H9 (cell line): ENCODE measurements around the gene NANOS3. TPM values are rescaled to one million over a fixed set of nuclear protein-coding genes. Genes with fewer than 3 reads are reported as not detected.

Experiments
- DNase-seq: peaks from one replicate; pipeline ENCODE4 v3.0.0-alpha.2; 2017
- H2AFZ ChIP-seq: one replicate; pipeline ENCODE4 v1.6.1; 2013; ENCODE audit warnings: mild to moderate bottlenecking, low read length, control low read depth, moderate library complexity
- H2AK5ac ChIP-seq: 2 replicates; pipeline ENCODE4 v1.6.1; 2013; ENCODE audit warnings: low read length, control low read depth, mixed read lengths; ENCODE audit not compliant: insufficient read length
- H2BK120ac ChIP-seq: one replicate; pipeline ENCODE4 v1.6.1; 2013; ENCODE audit warnings: low read depth, mild to moderate bottlenecking, low read length, control low read depth, inconsistent platforms; ENCODE audit not compliant: poor library complexity, severe bottlenecking
- H2BK12ac ChIP-seq: 2 replicates; pipeline ENCODE4 v1.6.1; 2013; ENCODE audit warnings: low read length, control low read depth, mixed read lengths, low read depth; ENCODE audit not compliant: insufficient read length
- H2BK15ac ChIP-seq: 2 replicates; pipeline ENCODE4 v1.6.1; 2013; ENCODE audit warnings: low read depth, low read length, control low read depth
- H2BK20ac ChIP-seq: one replicate; pipeline ENCODE4 v1.6.1; 2013; ENCODE audit warnings: low read depth, mild to moderate bottlenecking, low read length, control low read depth, inconsistent platforms; ENCODE audit not compliant: poor library complexity, severe bottlenecking
- H2BK5ac ChIP-seq: 2 replicates; pipeline ENCODE4 v1.6.1; 2013; ENCODE audit warnings: low read length, control low read depth, mixed read lengths; ENCODE audit not compliant: insufficient read length
- H3K14ac ChIP-seq: 2 replicates; pipeline ENCODE4 v1.6.1; 2013; ENCODE audit warnings: low read length, control low read depth; ENCODE audit not compliant: insufficient read depth
- H3K18ac ChIP-seq: 2 replicates; pipeline ENCODE4 v1.6.1; 2013; ENCODE audit warnings: low read depth, mild to moderate bottlenecking, mixed read lengths, low read length, control low read depth; ENCODE audit not compliant: insufficient read length
- H3K23ac ChIP-seq: 2 replicates; pipeline ENCODE4 v1.6.1; 2013; ENCODE audit warnings: low read length, control low read depth, mixed read lengths, low read depth; ENCODE audit not compliant: insufficient read length
- H3K23me2 ChIP-seq: 2 replicates; pipeline ENCODE4 v1.6.1; 2013; ENCODE audit warnings: low read depth, mild to moderate bottlenecking, mixed read lengths, low read length, control low read depth; ENCODE audit not compliant: insufficient read length, poor library complexity, severe bottlenecking
- H3K27ac ChIP-seq: 2 replicates; pipeline ENCODE4 v1.5.1; 2013; ENCODE audit warnings: low read length, control low read depth, mixed read lengths, low read depth; ENCODE audit not compliant: insufficient read length
- H3K27me3 ChIP-seq: 2 replicates; pipeline ENCODE4 v1.6.1; 2013; ENCODE audit warnings: low read length, control low read depth, inconsistent platforms; ENCODE audit not compliant: insufficient read depth
- H3K4ac ChIP-seq: 2 replicates; pipeline ENCODE4 v1.6.1; 2013; ENCODE audit warnings: low read depth, mild to moderate bottlenecking, control low read depth, inconsistent platforms, low read length, moderate library complexity
- H3K4me1 ChIP-seq: 2 replicates; pipeline ENCODE4 v1.6.1; 2013; ENCODE audit warnings: low read length, control low read depth, inconsistent platforms; ENCODE audit not compliant: insufficient read depth
- H3K4me2 ChIP-seq: 2 replicates; pipeline ENCODE4 v1.6.1; 2013; ENCODE audit warnings: low read length, control low read depth, mixed read lengths; ENCODE audit not compliant: insufficient read length, insufficient read depth
- H3K56ac ChIP-seq: 2 replicates; pipeline ENCODE4 v1.6.1; 2013; ENCODE audit warnings: low read depth, mild to moderate bottlenecking, mixed read lengths, low read length, control low read depth; ENCODE audit not compliant: insufficient read length
- H3K79me1 ChIP-seq: 2 replicates; pipeline ENCODE4 v1.6.1; 2013; ENCODE audit warnings: low read depth, mild to moderate bottlenecking, moderate library complexity, low read length, control low read depth, inconsistent platforms; ENCODE audit not compliant: insufficient read depth, poor library complexity, severe bottlenecking
- H3K79me2 ChIP-seq: 2 replicates; pipeline ENCODE4 v1.6.1; 2013; ENCODE audit warnings: low read length, control low read depth, inconsistent platforms; ENCODE audit not compliant: insufficient read depth
- H3K9ac ChIP-seq: 2 replicates; pipeline ENCODE4 v1.6.1; 2013; ENCODE audit warnings: low read length, control low read depth, mixed read lengths; ENCODE audit not compliant: insufficient read length; ENCODE audit errors: extremely low read depth
- H3K9me3 ChIP-seq: one replicate; pipeline ENCODE4 v1.6.1; 2013; ENCODE audit warnings: low read depth, low read length, inconsistent platforms; ENCODE audit not compliant: control insufficient read depth
- H3T11ph ChIP-seq: one replicate; pipeline ENCODE4 v1.6.1; 2013; ENCODE audit warnings: mild to moderate bottlenecking, low read length, control low read depth, inconsistent platforms
- H4K20me1 ChIP-seq: one replicate; pipeline ENCODE4 v1.6.1; 2013; ENCODE audit not compliant: control insufficient read depth, insufficient read length, insufficient read depth
- H4K5ac ChIP-seq: 2 replicates; pipeline ENCODE4 v1.6.1; 2013; ENCODE audit warnings: low read depth, mild to moderate bottlenecking, mixed read lengths, low read length, control low read depth; ENCODE audit not compliant: insufficient read length
- H4K8ac ChIP-seq: replicated peaks from 2 replicates; pipeline ENCODE4 v1.6.1; 2013; ENCODE audit warnings: low read length, control low read depth, mixed read lengths, low read depth; ENCODE audit not compliant: insufficient read length
- H4K91ac ChIP-seq: 2 replicates; pipeline ENCODE4 v1.6.1; 2013; ENCODE audit warnings: low read depth, mild to moderate bottlenecking, moderate library complexity, mixed read lengths, low read length, control low read depth; ENCODE audit not compliant: insufficient read length
- H3K27ac Mint-ChIP-seq, 3 experiments: 2 replicates in 2 of 3; 3 replicates in 1 of 3; pipeline ENCODE4 v1.8.0; 2020 to 2021; ENCODE audit warnings: mixed read lengths in 3 of 3, mild to moderate bottlenecking in 1 of 3, moderate library complexity in 1 of 3
- H3K27me3 Mint-ChIP-seq: 2 replicates; pipeline ENCODE4 v1.8.0; 2021; ENCODE audit warnings: low read depth, mild to moderate bottlenecking, moderate library complexity, mixed read lengths
- H3K36me3 Mint-ChIP-seq, 3 experiments: 2 replicates in 2 of 3; 3 replicates in 1 of 3; pipeline ENCODE4 v1.8.0; 2020 to 2021; ENCODE audit warnings: low read depth in 3 of 3, mixed read lengths in 3 of 3; ENCODE audit not compliant: insufficient read depth in 1 of 3
- H3K4me1 Mint-ChIP-seq, 2 experiments: 2 replicates each; pipeline ENCODE4 v1.8.0; 2020; ENCODE audit warnings: mixed read lengths in 2 of 2
- H3K4me3 Mint-ChIP-seq, 2 experiments: 2 replicates in 1 of 2; 3 replicates in 1 of 2; pipeline ENCODE4 v1.8.0; 2020 to 2021; ENCODE audit warnings: mild to moderate bottlenecking in 2 of 2, mixed read lengths in 2 of 2, moderate library complexity in 1 of 2
- H3K9me3 Mint-ChIP-seq, 2 experiments: 2 replicates in 1 of 2; 3 replicates in 1 of 2; pipeline ENCODE4 v1.8.0; 2020; ENCODE audit warnings: mild to moderate bottlenecking in 2 of 2, mixed read lengths in 2 of 2, moderate library complexity in 1 of 2
- CTCF ChIP-seq: fragments of 200-600 bp; sonication (generic); conservative IDR thresholded peaks from 3 replicates; pipeline ENCODE4 v1.8.0; 2021; ENCODE audit warnings: antibody characterized with exemption, mild to moderate bottlenecking
- WGBS: extraction: QIAGEN DNeasy Blood & Tissue Kit; methylation state at CpG from one replicate; pipeline ENCODE4 v1.1.7; 2013; ENCODE audit warnings: missing lambda C conversion rate, low lambda C conversion rate, mixed read lengths; ENCODE audit not compliant: insufficient read length; ENCODE audit errors: extremely low coverage; 5-methylcytosine and 5-hydroxymethylcytosine counted together
- total RNA-seq: library from RNA; stranded (reverse); gene quantifications from 2 replicates; pipeline ENCODE4 v1.2.1, GENCODE V29; 2021

Gene NANOS3
- total RNA-seq, 1 experiment from 2014 or later = not detected

- H3K9me3 ChIP-seq = no peaks in the 10 kb centered on the region
- no peak overlapping the region for H4K91ac ChIP-seq
- H2BK120ac ChIP-seq = no peak overlapping the region
- no peaks in the 10 kb centered on the region for H3K79me2 ChIP-seq
- H3K27ac Mint-ChIP-seq = no peak overlapping the region
- no peak overlapping the region for H2BK20ac ChIP-seq
- no peaks in the 10 kb centered on the region for H4K20me1 ChIP-seq
- H3K27me3 ChIP-seq = peaks cover 21% of the 10 kb centered on the region; the same call in 1 of the 2 replicates
- H3K4me3 Mint-ChIP-seq = no peak overlapping the region
- no peaks in the 10 kb centered on the region for H3K36me3 Mint-ChIP-seq
- H3T11ph ChIP-seq = no peak overlapping the region
- no peak overlapping the region for H4K8ac ChIP-seq
- H3K14ac ChIP-seq = no peak overlapping the region
- H2AFZ ChIP-seq = no peak overlapping the region
- no peaks in the 10 kb centered on the region for H3K79me1 ChIP-seq
- H3K27ac ChIP-seq = no peak overlapping the region
- no peak overlapping the region for H3K23ac ChIP-seq
- H2BK12ac ChIP-seq = no peak overlapping the region
- H3K23me2 ChIP-seq = peaks cover 6% of the 10 kb centered on the region
- no CpG with 5 or more reads among the region's 27 CpGs for WGBS
- H3K4me2 ChIP-seq = no peak overlapping the region
- no peak overlapping the region for H4K5ac ChIP-seq
- no peak overlapping the region for H2BK5ac ChIP-seq
- no peak overlapping the region for H3K18ac ChIP-seq
- TF ChIP-seq CTCF = no peak
- no peak overlapping the region for H3K9ac ChIP-seq
- H3K9me3 Mint-ChIP-seq = no peaks in the 10 kb centered on the region
- H2BK15ac ChIP-seq = no peak overlapping the region
- no peak overlapping the region for H3K56ac ChIP-seq
- no peak overlapping the region for H2AK5ac ChIP-seq
- peaks cover 3% of the 10 kb centered on the region; the same call in 1 of the 2 replicates for H3K4me1 ChIP-seq
- peaks cover 67% of the 10 kb centered on the region for H3K27me3 Mint-ChIP-seq
- H3K4ac ChIP-seq = no peak overlapping the region
- DNase-seq = no peak
- peaks cover 22 to 28% of the 10 kb centered on the region in 2 experiments for H3K4me1 Mint-ChIP-seq
Measured at GRCh38 chr19:13877303-13877702, 369 bp downstream of the NANOS3 start.
